IMR-90 (cell line): ENCODE data around the gene CCDC122. TPM values are rescaled to one million over a fixed set of nuclear protein-coding genes. Genes with fewer than 3 reads are reported as not detected.

ENCODE experiments used
- ATAC-seq: fragments of 200-7000 bp; cut with Tn5 transposase; 2 replicates; pipeline ENCODE4 v1.9.1; 2020; ENCODE audit warnings: low read depth, mild to moderate bottlenecking, moderate library complexity
- BruUV-seq: library from RNA; stranded (reverse); fragments of 400-500 nt; replicated peaks from 2 replicates; lab custom pipeline; 2021; lab: Mats Ljungman, UMichigan
- CTCF ChIA-PET: fragments of 300-600 bp; formaldehyde crosslinking; extraction: SDS; loops from one replicate; lab custom pipeline; 2021; ENCODE audit warnings: antibody characterized with exemption; lab: Yijun Ruan, JAX
- POLR2A ChIA-PET: fragments of 300-600 bp; sonication (Branson Sonifier 250); formaldehyde crosslinking; loops from one replicate; lab custom pipeline; 2022; ENCODE audit warnings: antibody characterized with exemption; ENCODE audit not compliant: unreplicated experiment; lab: Charles Lee
- DNase-seq: peaks from one replicate; pipeline ENCODE4 v3.0.0; 2013
- H2AFZ ChIP-seq: replicated peaks from 2 replicates; pipeline ENCODE3; 2013; ENCODE audit warnings: low read length, mild to moderate bottlenecking; ENCODE audit not compliant: poor library complexity
- H2AK5ac ChIP-seq: 2 replicates; pipeline ENCODE4 v1.6.1; 2013; ENCODE audit warnings: low read depth, low read length, inconsistent platforms
- H2AK9ac ChIP-seq: replicated peaks from 2 replicates; pipeline ENCODE3; 2013; ENCODE audit warnings: mild to moderate bottlenecking, low read depth, low read length, moderate library complexity; ENCODE audit not compliant: poor library complexity
- H2BK120ac ChIP-seq: 2 replicates; pipeline ENCODE4 v1.6.1; 2013; ENCODE audit warnings: low read depth, low read length, inconsistent platforms
- H2BK15ac ChIP-seq: 3 replicates; pipeline ENCODE4 v1.6.1; 2013; ENCODE audit warnings: low read depth, low read length, inconsistent platforms
- H2BK20ac ChIP-seq: 2 replicates; pipeline ENCODE4 v1.6.1; 2013; ENCODE audit warnings: low read depth, mild to moderate bottlenecking, inconsistent platforms, low read length, moderate library complexity
- H2BK5ac ChIP-seq: 2 replicates; pipeline ENCODE4 v1.6.1; 2013; ENCODE audit warnings: mild to moderate bottlenecking, low read depth, low read length, inconsistent platforms; ENCODE audit not compliant: poor library complexity, severe bottlenecking
- H3K14ac ChIP-seq: replicated peaks from 2 replicates; pipeline ENCODE4 v1.6.1; 2013; ENCODE audit warnings: low read depth, low read length, inconsistent platforms
- H3K18ac ChIP-seq: 2 replicates; pipeline ENCODE4 v1.6.1; 2013; ENCODE audit warnings: low read depth, low read length, control low read depth
- H3K23ac ChIP-seq: 2 replicates; pipeline ENCODE4 v1.6.1; 2013; ENCODE audit warnings: low read depth, low read length, inconsistent platforms
- H3K27ac ChIP-seq: 2 replicates; pipeline ENCODE4 v1.5.1; 2013; ENCODE audit warnings: mild to moderate bottlenecking, control low read depth, low read length; ENCODE audit not compliant: insufficient read depth
- H3K27me3 ChIP-seq: 2 replicates; pipeline ENCODE4 v1.6.1; 2013; ENCODE audit warnings: low read length; ENCODE audit not compliant: control insufficient read depth, insufficient read depth
- H3K36me3 ChIP-seq: 2 replicates; pipeline ENCODE4 v1.6.1; 2013; ENCODE audit warnings: low read length, mixed read lengths; ENCODE audit not compliant: control insufficient read depth, insufficient read depth
- H3K4ac ChIP-seq: 2 replicates; pipeline ENCODE4 v1.6.1; 2013; ENCODE audit warnings: low read depth, low read length, inconsistent platforms
- H3K4me1 ChIP-seq: 2 replicates; pipeline ENCODE4 v1.6.1; 2013; ENCODE audit warnings: low read length, mixed read lengths; ENCODE audit not compliant: control insufficient read depth, insufficient read depth
- H3K4me2 ChIP-seq: 2 replicates; pipeline ENCODE4 v1.6.1; 2013; ENCODE audit warnings: low read depth, mild to moderate bottlenecking, control low read depth, low read length, moderate library complexity
- H3K4me3 ChIP-seq: 2 replicates; pipeline ENCODE4 v1.5.1; 2013; ENCODE audit warnings: low read depth, mild to moderate bottlenecking, control low read depth, low read length, moderate library complexity; ENCODE audit not compliant: insufficient read depth
- H3K56ac ChIP-seq: 2 replicates; pipeline ENCODE4 v1.6.1; 2013; ENCODE audit warnings: low read length, inconsistent platforms; ENCODE audit not compliant: insufficient read depth; ENCODE audit errors: extremely low read depth
- H3K79me1 ChIP-seq, 2 experiments: 2 replicates each; pipeline ENCODE4 v1.6.1; 2013; ENCODE audit warnings: low read length in 2 of 2, inconsistent platforms in 1 of 2, low read depth in 1 of 2
- H3K9ac ChIP-seq: 2 replicates; pipeline ENCODE4 v1.6.1; 2013; ENCODE audit warnings: low read depth, low read length, control low read depth
- H3K9me1 ChIP-seq: 2 replicates; pipeline ENCODE4 v1.6.1; 2013; ENCODE audit warnings: low read length, inconsistent platforms; ENCODE audit not compliant: insufficient read depth
- H3K9me3 ChIP-seq: 2 replicates; pipeline ENCODE4 v1.6.1; 2013; ENCODE audit warnings: low read length; ENCODE audit not compliant: control insufficient read depth, insufficient read depth
- H4K20me1 ChIP-seq: 2 replicates; pipeline ENCODE4 v1.6.1; 2013; ENCODE audit warnings: low read length, inconsistent platforms; ENCODE audit not compliant: insufficient read depth
- H4K5ac ChIP-seq: 2 replicates; pipeline ENCODE4 v1.6.1; 2013; ENCODE audit warnings: mild to moderate bottlenecking, low read depth, low read length, control low read depth
- H4K8ac ChIP-seq, 2 experiments: 2 replicates each; pipeline ENCODE4 v1.6.1; 2013; ENCODE audit warnings: low read depth in 2 of 2, low read length in 2 of 2, control low read depth in 1 of 2, inconsistent platforms in 1 of 2
- H4K91ac ChIP-seq: 2 replicates; pipeline ENCODE4 v1.6.1; 2013; ENCODE audit warnings: low read depth, low read length, inconsistent platforms; ENCODE audit not compliant: insufficient read depth
- CEBPB ChIP-seq: IDR thresholded peaks from 2 replicates; pipeline ENCODE4 v1.6.1; 2012; ENCODE audit warnings: low read depth, low read length, improper control_type of control experiment
- CHD1 ChIP-seq: IDR thresholded peaks from 2 replicates; pipeline ENCODE4 v1.6.1; 2012; ENCODE audit warnings: low read depth, low read length, improper control_type of control experiment
- CTCF ChIP-seq: conservative IDR thresholded peaks from 2 replicates; pipeline ENCODE4 v1.5.1; 2012; ENCODE audit warnings: mild to moderate bottlenecking, low read depth, low read length, improper control_type of control experiment
- ELK1 ChIP-seq: fragments of 150-350 bp; IDR thresholded peaks from 2 replicates; pipeline ENCODE4 v1.6.1; 2016; ENCODE audit warnings: low read depth, mild to moderate bottlenecking, low read length, moderate library complexity, borderline replicate concordance
- FOS ChIP-seq: fragments of 150-350 bp; IDR thresholded peaks from 2 replicates; pipeline ENCODE4 v1.6.1; 2016; ENCODE audit warnings: low read depth, low read length
- MAFK ChIP-seq: IDR thresholded peaks from 2 replicates; pipeline ENCODE4 v1.6.1; 2012; ENCODE audit warnings: low read depth, low read length, improper control_type of control experiment
- MAZ ChIP-seq: IDR thresholded peaks from 2 replicates; pipeline ENCODE4 v1.6.1; 2012; ENCODE audit warnings: low read depth, mild to moderate bottlenecking, low read length, improper control_type of control experiment, moderate library complexity, borderline replicate concordance
- MXI1 ChIP-seq: IDR thresholded peaks from 2 replicates; pipeline ENCODE4 v1.6.1; 2012; ENCODE audit warnings: low read depth, mild to moderate bottlenecking, low read length, moderate library complexity, borderline replicate concordance
- RAD21 ChIP-seq: IDR thresholded peaks from 2 replicates; pipeline ENCODE4 v1.6.1; 2012; ENCODE audit warnings: low read length, improper control_type of control experiment
- RFX5 ChIP-seq: IDR thresholded peaks from 2 replicates; pipeline ENCODE4 v1.8.0; 2012; ENCODE audit warnings: low read depth, mild to moderate bottlenecking, low read length, moderate library complexity
- SMC3 ChIP-seq: fragments of 150-350 bp; IDR thresholded peaks from 2 replicates; pipeline ENCODE4 v1.6.1; 2016; ENCODE audit warnings: low read depth, mild to moderate bottlenecking, antibody characterized with exemption, low read length, moderate library complexity
- USF2 ChIP-seq: fragments of 150-350 bp; IDR thresholded peaks from 2 replicates; pipeline ENCODE4 v1.6.1; 2017; ENCODE audit warnings: mild to moderate bottlenecking, antibody characterized with exemption, low read length, low read depth
- WGBS, 2 experiments: methylation state at CpG; one replicate each; pipeline versions ENCODE4 v1.1.5 to v1.1.7; 2013; ENCODE audit warnings: missing lambda C conversion rate in 2 of 2; ENCODE audit not compliant: insufficient read length in 1 of 2; ENCODE audit errors: extremely low coverage in 2 of 2; 5-methylcytosine and 5-hydroxymethylcytosine counted together
- dilution Hi-C: fragments of 300-500 bp; cut with HindIII; formaldehyde crosslinking; loops from one replicate; pipeline ENCODE4 v1.14.3; 2018; ENCODE audit warnings: low sequenced_read_pairs; ENCODE audit not compliant: unreplicated experiment
- in situ Hi-C: fragments of 300-500 bp; cut with MboI; formaldehyde crosslinking; loops from 3 replicates; pipeline ENCODE4 v1.14.3; 2019; ENCODE audit warnings: low sequenced_read_pairs, inconsistent platforms, mixed read lengths
- intact Hi-C: fragments of 100-400 bp; cut with micrococcal nuclease; formaldehyde crosslinking; loops from 2 replicates; pipeline ENCODE4 v1.10.0; 2022
- polyA plus RNA-seq, 3 experiments: library from polyadenylated mRNA; depleted of rRNA; stranded (reverse); fragments of >200 nt; gene quantifications; 2 replicates each; pipeline ENCODE4 v1.2.3, GENCODE V29; 2012; ENCODE audit warnings: low replicate concordance in 1 of 3
- total RNA-seq: library from RNA; depleted of rRNA; stranded (reverse); fragments of >200 nt; gene quantifications from 2 replicates; pipeline ENCODE4 v1.2.3, GENCODE V29; 2012

The CCDC122 gene
- total and polyA plus RNA-seq, 2 of the 4 experiments (the other 2 are of a cell fraction): 0.70 to 0.72 TPM

- in situ Hi-C loops: loop anchor here (25.0 kb wide), 1 partner anchor 1200 kb away; no protein-coding TSS in a partner anchor
- peak within 1 kb of the TSS; percentile 85 for H2AK9ac ChIP-seq
- H3K9me1 ChIP-seq: no peaks in the 10 kb centered on the region
- H2BK20ac ChIP-seq: no peak within 1 kb of the TSS
- H3K4me2 ChIP-seq: peak within 1 kb of the TSS; percentile 99
- no peaks in the 10 kb centered on the region for H4K20me1 ChIP-seq
- no peak within 1 kb of the TSS for H2AK5ac ChIP-seq
- peak within 1 kb of the TSS; percentile 54; the same call in 1 of the 2 replicates for H4K91ac ChIP-seq
- no peak within 1 kb of the TSS for H2BK5ac ChIP-seq
- H3K36me3 ChIP-seq: no peaks in the 10 kb centered on the region
- intact Hi-C loops: loop anchor here (1.0 to 10.0 kb wide), 6 partner anchors 90 to 1190 kb away; partner anchors contain the start of genes CCDC122 and LACC1
- BruUV-seq: no TSS peak
- peak; percentile 74 for DNase-seq
- H3K9ac ChIP-seq: peak within 1 kb of the TSS; percentile 62
- peak within 1 kb of the TSS; percentile 93 for H2AFZ ChIP-seq
- H4K8ac ChIP-seq: peak within 1 kb of the TSS in 1 of 2 experiments; percentile 26; a peak in 2 of 4 replicates
- ChIA-PET CTCF (interaction anchor here (0.5 kb wide), 1 partner anchor 243 kb away, joined by 4 read pairs; no protein-coding TSS in a partner anchor), POLR2A (interaction anchor here (0.6 kb wide), 1 partner anchor 29 kb away, joined by 6 read pairs; no protein-coding TSS in a partner anchor)
- no peaks in the 10 kb centered on the region for H3K4me1 ChIP-seq
- no peak within 1 kb of the TSS for H2BK15ac ChIP-seq
- 1% methylated on average over 73 of the region's 93 CpGs; no CpG with 5 or more reads in 1 of the 2 experiments for WGBS, 2 experiments
- no peaks in the 10 kb centered on the region for H3K9me3 ChIP-seq
- H3K18ac ChIP-seq: no peak within 1 kb of the TSS; the same call in 1 of the 2 replicates
- H3K56ac ChIP-seq: no peak within 1 kb of the TSS
- 0 out of 2 replicates have a peak within 1 kb of the TSS, but pooled peaks have one; percentile 26 for H3K23ac ChIP-seq
- H4K5ac ChIP-seq: no peak within 1 kb of the TSS; the same call in 1 of the 2 replicates
- peak within 1 kb of the TSS; percentile 68 for H2BK120ac ChIP-seq
- ATAC-seq: peak; percentile 79
- peak within 1 kb of the TSS; percentile 8; the same call in 1 of the 2 replicates for H3K4ac ChIP-seq
- H3K27ac ChIP-seq: peak within 1 kb of the TSS; percentile 11
- dilution Hi-C loops: no loop called here
- peak within 1 kb of the TSS; percentile 52 for H3K4me3 ChIP-seq
- no peaks in the 10 kb centered on the region for H3K79me1 ChIP-seq
- H3K27me3 ChIP-seq: no peaks in the 10 kb centered on the region; the same call in 1 of the 2 replicates
- H3K14ac ChIP-seq: 0 out of 2 replicates have a peak within 1 kb of the TSS, but pooled peaks have one; percentile 10
- TF ChIP-seq ELK1 (no peak), CEBPB (no peak), MAFK (no peak), MAZ (peak; percentile 43; the same call in 1 of the 2 replicates), RAD21 (peak; percentile 36), USF2 (0 out of 2 replicates have a peak, but pooled peaks have one; percentile 7), MXI1 (0 out of 2 replicates have a peak, but pooled peaks have one; percentile 49), SMC3 (no peak), RFX5 (no peak), CTCF (peak; percentile 18; the same call in 1 of the 2 replicates), CHD1 (no peak), FOS (no peak)
These were observed 92.6 kb downstream of the CCDC122 start, which contains the start of gene ENOX1 for GRCh38 chr13:43786766-43787517. TSS of gene ENOX1 (minus strand) at chr13:43786972.
